HEK293 (cell line): ENCODE measurements around the gene SPIRE1.

ENCODE experiments used
- GLI2 ChIP-seq: fragments of 450-650 bp; formaldehyde crosslinking; IDR thresholded peaks from 2 replicates; pipeline ENCODE4; 2017; ENCODE audit warnings: missing biosample characterization, missing genetic modification characterization, low read depth, borderline replicate concordance
- YY1 ChIP-seq: fragments of 450-650 bp; formaldehyde crosslinking; IDR thresholded peaks from 2 replicates; pipeline ENCODE4 v1.5.1; 2018; ENCODE audit warnings: missing biosample characterization, missing genetic modification characterization
- ZNF677 ChIP-seq: fragments of 450-650 bp; IDR thresholded peaks from 2 replicates; pipeline ENCODE4 v1.5.0; 2018; ENCODE audit warnings: missing biosample characterization, mild to moderate bottlenecking, missing genetic modification characterization, moderate library complexity
- ZNF707 ChIP-seq: fragments of 450-650 bp; formaldehyde crosslinking; IDR thresholded peaks from 2 replicates; pipeline ENCODE4 v1.5.1; 2016; ENCODE audit warnings: missing biosample characterization, missing genetic modification characterization
- TF ChIP-seq, protein P1 (sequence below): fragments of 450-650 bp; formaldehyde crosslinking; IDR thresholded peaks from 2 replicates; pipeline ENCODE4 v1.5.1; 2016; ENCODE audit warnings: missing biosample characterization, missing genetic modification characterization
- TF ChIP-seq, protein P2 (sequence below): fragments of 450-650 bp; formaldehyde crosslinking; IDR thresholded peaks from 2 replicates; pipeline ENCODE4 v1.5.1; 2016; ENCODE audit warnings: missing biosample characterization, missing genetic modification characterization
- TF ChIP-seq, protein P3 (sequence below): IDR thresholded peaks from 2 replicates; pipeline ENCODE4 v1.6.1; 2011; ENCODE audit warnings: mild to moderate bottlenecking, low read depth, low read length, borderline replicate concordance
- TF ChIP-seq, protein P4 (sequence below): fragments of 450-650 bp; formaldehyde crosslinking; IDR thresholded peaks from 2 replicates; pipeline ENCODE4 v1.5.1; 2016; ENCODE audit warnings: missing biosample characterization, missing genetic modification characterization

DNA sequence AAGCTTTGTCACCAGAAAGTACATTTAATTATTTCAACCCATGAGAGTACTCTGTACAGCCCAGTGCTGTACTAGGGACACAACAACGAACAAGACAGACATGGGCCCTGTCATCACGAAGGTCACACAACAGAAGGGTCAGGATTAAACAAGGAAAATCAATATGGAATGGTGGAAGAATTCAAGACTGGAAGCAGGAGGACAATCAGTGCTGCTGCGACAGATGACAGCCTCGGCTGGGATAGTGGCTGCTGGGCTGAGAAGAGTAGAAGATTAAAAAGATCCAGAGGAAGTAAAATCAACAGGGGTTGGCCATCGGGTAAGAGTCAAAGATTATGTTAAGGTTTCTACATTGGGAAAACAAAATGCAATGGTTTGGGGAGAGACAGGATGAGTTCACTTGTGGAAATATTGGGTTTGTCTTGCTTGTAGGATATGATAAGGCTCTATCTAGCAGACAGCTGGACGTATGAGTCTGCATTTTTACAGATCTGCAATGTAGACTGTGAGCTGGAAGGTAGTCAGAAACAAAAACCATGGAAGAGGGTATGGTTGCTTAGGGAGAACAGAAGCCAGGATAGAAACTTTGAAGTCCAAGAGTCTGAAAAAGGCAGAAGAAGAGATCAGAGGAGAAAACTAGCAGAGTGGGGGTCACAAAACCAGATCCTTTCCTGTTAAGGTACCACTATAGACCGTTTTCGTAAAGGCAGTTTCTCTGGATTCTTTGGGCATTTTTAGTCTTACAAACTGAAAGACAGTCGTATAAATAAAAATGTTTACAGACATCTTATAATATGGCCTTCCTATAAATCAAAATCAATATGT, 166.1 kb downstream of the SPIRE1 start:
- TF ChIP-seq, protein P1, sequence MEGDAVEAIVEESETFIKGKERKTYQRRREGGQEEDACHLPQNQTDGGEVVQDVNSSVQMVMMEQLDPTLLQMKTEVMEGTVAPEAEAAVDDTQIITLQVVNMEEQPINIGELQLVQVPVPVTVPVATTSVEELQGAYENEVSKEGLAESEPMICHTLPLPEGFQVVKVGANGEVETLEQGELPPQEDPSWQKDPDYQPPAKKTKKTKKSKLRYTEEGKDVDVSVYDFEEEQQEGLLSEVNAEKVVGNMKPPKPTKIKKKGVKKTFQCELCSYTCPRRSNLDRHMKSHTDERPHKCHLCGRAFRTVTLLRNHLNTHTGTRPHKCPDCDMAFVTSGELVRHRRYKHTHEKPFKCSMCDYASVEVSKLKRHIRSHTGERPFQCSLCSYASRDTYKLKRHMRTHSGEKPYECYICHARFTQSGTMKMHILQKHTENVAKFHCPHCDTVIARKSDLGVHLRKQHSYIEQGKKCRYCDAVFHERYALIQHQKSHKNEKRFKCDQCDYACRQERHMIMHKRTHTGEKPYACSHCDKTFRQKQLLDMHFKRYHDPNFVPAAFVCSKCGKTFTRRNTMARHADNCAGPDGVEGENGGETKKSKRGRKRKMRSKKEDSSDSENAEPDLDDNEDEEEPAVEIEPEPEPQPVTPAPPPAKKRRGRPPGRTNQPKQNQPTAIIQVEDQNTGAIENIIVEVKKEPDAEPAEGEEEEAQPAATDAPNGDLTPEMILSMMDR, result no peak
- TF ChIP-seq, protein P2, sequence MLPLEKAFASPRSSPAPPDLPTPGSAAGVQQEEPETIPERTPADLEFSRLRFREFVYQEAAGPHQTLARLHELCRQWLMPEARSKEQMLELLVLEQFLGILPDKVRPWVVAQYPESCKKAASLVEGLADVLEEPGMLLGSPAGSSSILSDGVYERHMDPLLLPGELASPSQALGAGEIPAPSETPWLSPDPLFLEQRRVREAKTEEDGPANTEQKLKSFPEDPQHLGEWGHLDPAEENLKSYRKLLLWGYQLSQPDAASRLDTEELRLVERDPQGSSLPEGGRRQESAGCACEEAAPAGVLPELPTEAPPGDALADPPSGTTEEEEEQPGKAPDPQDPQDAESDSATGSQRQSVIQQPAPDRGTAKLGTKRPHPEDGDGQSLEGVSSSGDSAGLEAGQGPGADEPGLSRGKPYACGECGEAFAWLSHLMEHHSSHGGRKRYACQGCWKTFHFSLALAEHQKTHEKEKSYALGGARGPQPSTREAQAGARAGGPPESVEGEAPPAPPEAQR, result no peak
- TF ChIP-seq YY1 (tag by site-specific recombination) (no peak), GLI2 (no peak), ZNF677 (tag by site-specific recombination) (no peak), ZNF707 (tag by site-specific recombination) (no peak)
- TF ChIP-seq, protein P3, sequence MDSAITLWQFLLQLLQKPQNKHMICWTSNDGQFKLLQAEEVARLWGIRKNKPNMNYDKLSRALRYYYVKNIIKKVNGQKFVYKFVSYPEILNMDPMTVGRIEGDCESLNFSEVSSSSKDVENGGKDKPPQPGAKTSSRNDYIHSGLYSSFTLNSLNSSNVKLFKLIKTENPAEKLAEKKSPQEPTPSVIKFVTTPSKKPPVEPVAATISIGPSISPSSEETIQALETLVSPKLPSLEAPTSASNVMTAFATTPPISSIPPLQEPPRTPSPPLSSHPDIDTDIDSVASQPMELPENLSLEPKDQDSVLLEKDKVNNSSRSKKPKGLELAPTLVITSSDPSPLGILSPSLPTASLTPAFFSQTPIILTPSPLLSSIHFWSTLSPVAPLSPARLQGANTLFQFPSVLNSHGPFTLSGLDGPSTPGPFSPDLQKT, result no peak
- TF ChIP-seq, protein P4, sequence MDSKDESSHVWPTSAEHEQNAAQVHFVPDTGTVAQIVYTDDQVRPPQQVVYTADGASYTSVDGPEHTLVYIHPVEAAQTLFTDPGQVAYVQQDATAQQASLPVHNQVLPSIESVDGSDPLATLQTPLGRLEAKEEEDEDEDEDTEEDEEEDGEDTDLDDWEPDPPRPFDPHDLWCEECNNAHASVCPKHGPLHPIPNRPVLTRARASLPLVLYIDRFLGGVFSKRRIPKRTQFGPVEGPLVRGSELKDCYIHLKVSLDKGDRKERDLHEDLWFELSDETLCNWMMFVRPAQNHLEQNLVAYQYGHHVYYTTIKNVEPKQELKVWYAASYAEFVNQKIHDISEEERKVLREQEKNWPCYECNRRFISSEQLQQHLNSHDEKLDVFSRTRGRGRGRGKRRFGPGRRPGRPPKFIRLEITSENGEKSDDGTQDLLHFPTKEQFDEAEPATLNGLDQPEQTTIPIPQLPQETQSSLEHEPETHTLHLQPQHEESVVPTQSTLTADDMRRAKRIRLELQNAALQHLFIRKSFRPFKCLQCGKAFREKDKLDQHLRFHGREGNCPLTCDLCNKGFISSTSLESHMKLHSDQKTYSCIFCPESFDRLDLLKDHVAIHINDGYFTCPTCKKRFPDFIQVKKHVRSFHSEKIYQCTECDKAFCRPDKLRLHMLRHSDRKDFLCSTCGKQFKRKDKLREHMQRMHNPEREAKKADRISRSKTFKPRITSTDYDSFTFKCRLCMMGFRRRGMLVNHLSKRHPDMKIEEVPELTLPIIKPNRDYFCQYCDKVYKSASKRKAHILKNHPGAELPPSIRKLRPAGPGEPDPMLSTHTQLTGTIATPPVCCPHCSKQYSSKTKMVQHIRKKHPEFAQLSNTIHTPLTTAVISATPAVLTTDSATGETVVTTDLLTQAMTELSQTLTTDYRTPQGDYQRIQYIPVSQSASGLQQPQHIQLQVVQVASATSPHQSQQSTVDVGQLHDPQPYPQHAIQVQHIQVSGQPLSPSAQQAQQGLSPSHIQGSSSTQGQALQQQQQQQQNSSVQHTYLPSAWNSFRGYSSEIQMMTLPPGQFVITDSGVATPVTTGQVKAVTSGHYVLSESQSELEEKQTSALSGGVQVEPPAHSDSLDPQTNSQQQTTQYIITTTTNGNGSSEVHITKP (tag by site-specific recombination), result no peak
